GM18499 (cell line): ENCODE measurements around the gene ALOXE3.

Source experiments
- ATAC-seq: cut with Tn5 transposase; IDR thresholded peaks from one replicate; pipeline ENCODE4 v1.9.1; 2021; ENCODE audit warnings: moderate number of reproducible peaks; ENCODE audit not compliant: insufficient read depth, unreplicated experiment

Gene ALOXE3

GRCh38 chr17:8142887-8143580, 24.7 kb upstream of the ALOXE3 start:
- no peak for ATAC-seq

- no peak for ATAC-seq
Observed at GRCh38 chr17:8142158-8142886, 24.0 kb upstream of the ALOXE3 start.

- no peak for ATAC-seq
Observed at GRCh38 chr17:8141741-8142140, 23.4 kb upstream of the ALOXE3 start.

GRCh38 chr17:8141045-8141444, 22.7 kb upstream of the ALOXE3 start:
- ATAC-seq, result no peak

- no peak for ATAC-seq
Observed at GRCh38 chr17:8140065-8141029, 22.0 kb upstream of the ALOXE3 start.

- peak; percentile 41 for ATAC-seq
Observed at GRCh38 chr17:8138672-8139371, 20.5 kb upstream of the ALOXE3 start.

- peak; percentile 4 for ATAC-seq
Observed at GRCh38 chr17:8138374-8138671, 20.0 kb upstream of the ALOXE3 start.

GRCh38 chr17:8137645-8138373, 19.5 kb upstream of the ALOXE3 start:
- ATAC-seq, result no peak

GRCh38 chr17:8133941-8134340, 15.6 kb upstream of the ALOXE3 start:
- ATAC-seq, result no peak

- no peak for ATAC-seq
Observed at GRCh38 chr17:8133399-8133798, 15.1 kb upstream of the ALOXE3 start.

- ATAC-seq, result no peak
Observed at GRCh38 chr17:8131844-8132441, 13.6 kb upstream of the ALOXE3 start.

GRCh38 chr17:8128125-8128784, 9.9 kb upstream of the ALOXE3 start:
- ATAC-seq, result no peak

GRCh38 chr17:8126491-8127066, 8.3 kb upstream of the ALOXE3 start:
- no peak for ATAC-seq

GRCh38 chr17:8125947-8126490, 7.7 kb upstream of the ALOXE3 start:
- ATAC-seq, result no peak

- ATAC-seq, result no peak
Observed at GRCh38 chr17:8125154-8125946, 7.0 kb upstream of the ALOXE3 start.

- no peak for ATAC-seq
Observed at GRCh38 chr17:8124350-8125153, 6.2 kb upstream of the ALOXE3 start.
